Pancreas (tissue), 10 donors: Measurements from ENCODE around the gene PARL. TPM values are rescaled to one million over a fixed set of nuclear protein-coding genes. Genes with fewer than 3 reads are reported as not detected.

Experiments
- ATAC-seq, 4 donors: fragments of 200-7000 bp; cut with Tn5 transposase; one replicate each; pipeline versions ENCODE4 v1.8.0 to v1.9.1; 2020; ENCODE audit warnings: mild to moderate bottlenecking in 4 of 4, moderate library complexity in 4 of 4
- DNase-seq, 6 donors: peaks; one replicate each; pipeline ENCODE4 v3.0.0-alpha.2; 2020
- FAIRE-seq: peaks from 2 replicates; lab custom pipeline; 2012; peaks lifted over from hg19 to GRCh38; lab: Jason Lieb, UNC
- H3K27ac ChIP-seq, 4 donors: fragments of 200-600 bp; sonication (generic); 1 replicate in 3 of 4; 2 replicates in 1 of 4; pipeline versions ENCODE4 v1.5.0 to v1.8.0; 2020
- H3K27me3 ChIP-seq, 4 donors: fragments of 200-600 bp; one replicate each; pipeline ENCODE4 v1.8.0; 2021
- H3K36me3 ChIP-seq, 3 donors: fragments of 200-600 bp; sonication (generic) in 1 of 3; one replicate each; pipeline versions ENCODE4 v1.5.0 to v1.8.0; 2020 to 2021
- H3K4me1 ChIP-seq, 3 donors: fragments of 200-600 bp; one replicate each; pipeline ENCODE4 v1.8.0; 2021
- H3K4me3 ChIP-seq, 4 donors: fragments of 200-600 bp; sonication (generic) in 2 of 4; one replicate each; pipeline versions ENCODE4 v1.5.0 to v1.8.0; 2020 to 2021
- H3K9me3 ChIP-seq, 4 donors: fragments of 200-600 bp; one replicate each; pipeline ENCODE4 v1.8.0; 2021
- CTCF ChIP-seq, 4 donors: fragments of 200-600 bp; sonication (generic) in 3 of 4; IDR thresholded peaks; one replicate each; pipeline versions ENCODE4 v1.5.0 to v1.8.0; 2021; ENCODE audit warnings: antibody characterized with exemption in 4 of 4
- WGBS, 2 donors: extraction: QIAGEN DNeasy Blood & Tissue Kit; methylation state at CpG; one replicate each; pipeline ENCODE4 v1.1.7; 2013; 5-methylcytosine and 5-hydroxymethylcytosine counted together
- intact Hi-C, 3 donors: fragments of 100-400 bp; cut with DNase I; formaldehyde crosslinking; loops; one replicate each; pipeline versions ENCODE4 v1.11.1 to v1.14.2; 2022
- polyA plus RNA-seq, 2 donors: library from polyadenylated mRNA; stranded (reverse); fragments of 200-250 nt; gene quantifications; one replicate each; pipeline ENCODE4 v1.2.3, GENCODE V29; 2013
- total RNA-seq, 6 donors: library from RNA; stranded (reverse); fragmentation: NEBNext Ultra II Directional in 4 of 6; extraction: Animal tissue kit (Norgen Biotek cat#: 25700) in 4 of 6; gene quantifications; one replicate each; pipeline versions ENCODE4 v1.2.1 to v1.2.4, GENCODE V29; 2021 to 2023
- donor health status: healthy with polysubstance abuse.
- donor health status: DM: no; HTN: no; CAD: no; lungs with moderate emphysema.
- donor health status: DM: no; HTN: no; CAD: no.
- donor health status: control.
- donor health status: control.
- donor health status: Bipolar disorder and iron deficiency.
- donor health status: DM: yes; HTN: yes; CAD: no.
- donor health status: DM: no; HTN: no; CAD: no.
- donor health status: DM: no; HTN: no; CAD: no.
- donor health status: DM: yes; HTN: yes; CAD: no.

Gene PARL
- total and polyA plus RNA-seq, 8 donors: 26.4 to 65.8 (median 36.1) TPM

GRCh38 chr3:183897606-183898005, 12.9 kb upstream of the PARL start:
- TF ChIP-seq CTCF (IDR thresholded peaks at IDR 0.05): no peak
- ATAC-seq: no peak
- no peaks in the 10 kb centered on the region for H3K9me3 ChIP-seq
- no peaks in the 10 kb centered on the region for H3K4me1 ChIP-seq
- no peaks in the 10 kb centered on the region for H3K27me3 ChIP-seq
- no peak for FAIRE-seq
- H3K4me3 ChIP-seq: no peak overlapping the region
- H3K36me3 ChIP-seq: no peaks in the 10 kb centered on the region
- intact Hi-C loops: loop anchor here in 2 of 3 donors (5.0 to 10.0 kb wide), 3 partner anchors 120 to 347 kb away; partner anchors contain the start of genes ABCC5 (in 1 of the 2), ALG3 (in 1 of the 2) and EEF1AKMT4 (in 1 of the 2)
- H3K27ac ChIP-seq: no peak overlapping the region
- 74 to 80% methylated on average over 4 of the region's 4 CpGs for WGBS, 2 donors
- DNase-seq: no peak

- WGBS, 2 donors: 26 to 42% methylated on average over 2 of the region's 2 CpGs
- no peak for FAIRE-seq
- Histone ChIP-seq H3K27ac (no peak overlapping the region), H3K36me3 (no peaks in the 10 kb centered on the region), H3K4me3 (no peak overlapping the region), H3K4me1 (no peaks in the 10 kb centered on the region), H3K27me3 (no peaks in the 10 kb centered on the region), H3K9me3 (no peaks in the 10 kb centered on the region)
- TF ChIP-seq CTCF (IDR thresholded peaks at IDR 0.05): no peak
- DNase-seq: no peak
- ATAC-seq: no peak
- intact Hi-C loops: loop anchor here in 2 of 3 donors (5.0 to 10.0 kb wide), 3 partner anchors 121 to 348 kb away; partner anchors contain the start of genes ABCC5 (in 1 of the 2), ALG3 (in 1 of the 2) and EEF1AKMT4 (in 1 of the 2)
These were observed 11.9 kb upstream of the PARL start for GRCh38 chr3:183896610-183897009.

- H3K27me3 ChIP-seq: no peaks in the 10 kb centered on the region
- no peak for FAIRE-seq
- no peaks in the 10 kb centered on the region for H3K36me3 ChIP-seq
- no peaks in the 10 kb centered on the region for H3K4me1 ChIP-seq
- TF ChIP-seq CTCF (IDR thresholded peaks at IDR 0.05): no peak
- DNase-seq: no peak
- H3K4me3 ChIP-seq: no peak overlapping the region
- ATAC-seq: peak in 1 of 4 donors; percentile 19
- H3K9me3 ChIP-seq: no peaks in the 10 kb centered on the region
- intact Hi-C loops: loop anchor here in 2 of 3 donors (5.0 to 10.0 kb wide), 3 partner anchors 121 to 349 kb away; partner anchors contain the start of genes ABCC5 (in 1 of the 2), ALG3 (in 1 of the 2) and EEF1AKMT4 (in 1 of the 2)
- WGBS, 2 donors: 62 to 63% methylated on average over 3 of the region's 3 CpGs
- H3K27ac ChIP-seq: no peak overlapping the region
These were observed 11.5 kb upstream of the PARL start for GRCh38 chr3:183896184-183896583.

- Histone ChIP-seq H3K9me3 (no peaks in the 10 kb centered on the region), H3K4me1 (no peaks in the 10 kb centered on the region), H3K36me3 (no peaks in the 10 kb centered on the region), H3K4me3 (no peak overlapping the region), H3K27ac (no peak overlapping the region), H3K27me3 (no peaks in the 10 kb centered on the region)
- no peak for TF ChIP-seq CTCF (IDR thresholded peaks at IDR 0.05)
- 67 to 79% methylated on average over 6 of the region's 6 CpGs for WGBS, 2 donors
- peak in 1 of 4 donors; percentile 19 for ATAC-seq
- peak in 1 of 6 donors; percentile 52 for DNase-seq
- no peak for FAIRE-seq
- intact Hi-C loops: loop anchor here in 2 of 3 donors (5.0 to 10.0 kb wide), 3 partner anchors 122 to 349 kb away; partner anchors contain the start of genes ABCC5 (in 1 of the 2), ALG3 (in 1 of the 2) and EEF1AKMT4 (in 1 of the 2)
These were observed 11.1 kb upstream of the PARL start for GRCh38 chr3:183895774-183896173.

- ATAC-seq: peak; percentile 73 to 97 (median 94)
- TF ChIP-seq CTCF (IDR thresholded peaks at IDR 0.05): peak; percentile 56 to 70 (median 60)
- H3K36me3 ChIP-seq: no peaks in the 10 kb centered on the region
- 16 to 22% methylated on average over 4 to 5 of the region's 5 CpGs for WGBS, 2 donors
- H3K4me3 ChIP-seq: no peak overlapping the region
- DNase-seq: peak in 2 of 6 donors; percentile 22 to 50
- no peaks in the 10 kb centered on the region for H3K4me1 ChIP-seq
- intact Hi-C loops: loop anchor here in 2 of 3 donors (5.0 to 10.0 kb wide), 3 partner anchors 122 to 350 kb away; partner anchors contain the start of genes ABCC5 (in 1 of the 2), ALG3 (in 1 of the 2) and EEF1AKMT4 (in 1 of the 2)
- FAIRE-seq: no peak
- no peaks in the 10 kb centered on the region for H3K27me3 ChIP-seq
- H3K27ac ChIP-seq: no peak overlapping the region
- no peaks in the 10 kb centered on the region for H3K9me3 ChIP-seq
These were observed 10.6 kb upstream of the PARL start for GRCh38 chr3:183895296-183895695.
